Measurements from ENCODE around the gene CFAP210.

The CFAP210 gene

GRCh38 chr2:169676850-169677249, 17.4 kb downstream of the CFAP210 start:
- Mint-ChIP-seq H3K36me3 (ENCODE audit: low read depth) (peaks cover 9% of the 10 kb centered on the region), H3K27me3 (ENCODE audit: low read depth, poor library complexity) (no peaks in the 10 kb centered on the region), H3K4me3 (no peak overlapping the region), H3K27ac (no peak overlapping the region), H3K9me3 (peaks cover 8% of the 10 kb centered on the region), H3K4me1 (no peaks in the 10 kb centered on the region)
- no peak for DNase-seq
- TF ChIP-seq CTCF (IDR thresholded peaks at IDR 0.05): no peak

- no peak for DNase-seq
- no peaks in the 10 kb centered on the region for H3K4me1 Mint-ChIP-seq
- TF ChIP-seq CTCF (IDR thresholded peaks at IDR 0.05): peak; percentile 37
- H3K27ac Mint-ChIP-seq: no peak overlapping the region
- H3K9me3 Mint-ChIP-seq: peaks cover 8% of the 10 kb centered on the region
- no peaks in the 10 kb centered on the region for H3K27me3 Mint-ChIP-seq (ENCODE audit: low read depth, poor library complexity)
- no peak overlapping the region for H3K4me3 Mint-ChIP-seq
- peaks cover 9% of the 10 kb centered on the region for H3K36me3 Mint-ChIP-seq (ENCODE audit: low read depth)
Measured at GRCh38 chr2:169676357-169676756, 17.8 kb downstream of the CFAP210 start.

GRCh38 chr2:169673921-169674320, 20.3 kb downstream of the CFAP210 start:
- no peak for TF ChIP-seq CTCF (IDR thresholded peaks at IDR 0.05)
- no peaks in the 10 kb centered on the region for H3K4me1 Mint-ChIP-seq
- H3K9me3 Mint-ChIP-seq: no peaks in the 10 kb centered on the region
- H3K27ac Mint-ChIP-seq: no peak overlapping the region
- H3K27me3 Mint-ChIP-seq (ENCODE audit: low read depth, poor library complexity): no peaks in the 10 kb centered on the region
- H3K36me3 Mint-ChIP-seq (ENCODE audit: low read depth): no peaks in the 10 kb centered on the region
- H3K4me3 Mint-ChIP-seq: no peak overlapping the region
- no peak for DNase-seq

GRCh38 chr2:169673106-169673505, 21.1 kb downstream of the CFAP210 start:
- Mint-ChIP-seq H3K4me1 (no peaks in the 10 kb centered on the region), H3K4me3 (no peak overlapping the region), H3K36me3 (ENCODE audit: low read depth) (no peaks in the 10 kb centered on the region), H3K9me3 (no peaks in the 10 kb centered on the region), H3K27ac (no peak overlapping the region), H3K27me3 (ENCODE audit: low read depth, poor library complexity) (no peaks in the 10 kb centered on the region)
- TF ChIP-seq CTCF (IDR thresholded peaks at IDR 0.05): no peak
- no peak for DNase-seq

- H3K27me3 Mint-ChIP-seq (ENCODE audit: low read depth, poor library complexity): no peaks in the 10 kb centered on the region
- H3K4me3 Mint-ChIP-seq: no peak overlapping the region
- DNase-seq: no peak
- no peaks in the 10 kb centered on the region for H3K9me3 Mint-ChIP-seq
- no peak for TF ChIP-seq CTCF (IDR thresholded peaks at IDR 0.05)
- H3K27ac Mint-ChIP-seq: no peak overlapping the region
- no peaks in the 10 kb centered on the region for H3K4me1 Mint-ChIP-seq
- no peaks in the 10 kb centered on the region for H3K36me3 Mint-ChIP-seq (ENCODE audit: low read depth)
Measured at GRCh38 chr2:169672406-169672805, 21.8 kb downstream of the CFAP210 start.

- DNase-seq: no peak
- no peaks in the 10 kb centered on the region for H3K36me3 Mint-ChIP-seq (ENCODE audit: low read depth)
- H3K27ac Mint-ChIP-seq: no peak overlapping the region
- no peaks in the 10 kb centered on the region for H3K4me1 Mint-ChIP-seq
- H3K27me3 Mint-ChIP-seq (ENCODE audit: low read depth, poor library complexity): no peaks in the 10 kb centered on the region
- H3K4me3 Mint-ChIP-seq: no peak overlapping the region
- TF ChIP-seq CTCF (IDR thresholded peaks at IDR 0.05): no peak
- H3K9me3 Mint-ChIP-seq: no peaks in the 10 kb centered on the region
Measured at GRCh38 chr2:169670937-169671336, 23.3 kb downstream of the CFAP210 start.
